ENCODE measurements around the gene GRIA3.
"Not testable (repeated sequence)": the region's sequence is repeated elsewhere in the genome, so short reads cannot be mapped to it uniquely, and the experiment has no call there.

Gene GRIA3

GRCh38 chrX:123272630-123273029, 88.6 kb downstream of the GRIA3 start:
- no peak for DNase-seq (ENCODE audit: low spot score)

DNA sequence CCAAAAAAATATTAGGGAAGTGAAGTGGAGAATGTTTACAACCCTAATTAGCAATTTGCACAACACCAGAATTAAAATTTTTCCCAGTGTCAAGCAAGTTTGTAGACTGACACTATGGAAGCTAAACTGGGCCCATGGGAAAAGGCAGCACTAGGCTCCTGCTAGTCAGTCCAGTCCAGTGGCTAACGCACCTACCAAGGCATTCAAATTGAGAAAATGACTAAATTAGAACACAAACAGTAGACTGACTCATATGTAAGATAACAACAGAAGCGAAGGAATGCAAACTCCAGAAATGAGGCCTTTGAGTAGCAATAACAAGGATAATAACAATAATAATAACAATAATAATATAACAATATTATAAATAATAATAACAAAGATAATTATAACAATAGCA, 90.7 kb downstream of the GRIA3 start:
- DNase-seq (ENCODE audit: low spot score), result no peak

DNA sequence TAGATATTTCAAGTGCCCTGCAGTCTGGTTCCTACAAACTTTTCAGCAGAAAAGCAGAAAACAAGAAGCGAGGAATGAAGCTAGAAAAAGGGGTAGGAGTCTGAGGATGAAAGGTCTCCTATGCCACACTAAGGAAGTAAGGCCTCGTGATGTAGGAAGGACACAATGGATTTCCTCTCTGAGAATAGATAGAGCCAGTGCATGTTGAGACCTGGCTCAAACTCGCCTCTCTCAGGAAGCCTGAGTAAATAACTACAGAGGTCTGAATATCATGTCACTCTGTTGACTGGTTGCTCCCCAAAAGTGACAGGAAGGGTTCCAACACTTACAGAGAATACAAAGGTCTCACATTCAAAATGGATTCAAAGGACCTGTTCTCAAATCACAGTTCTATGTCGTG, 93.3 kb downstream of the GRIA3 start:
- DNase-seq (ENCODE audit: low spot score), result no peak

GRCh38 chrX:123277821-123278220, 93.7 kb downstream of the GRIA3 start:
- no peak for DNase-seq (ENCODE audit: low spot score)

- no peak for DNase-seq (ENCODE audit: low spot score)
Observed at GRCh38 chrX:123282241-123282640, 98.2 kb downstream of the GRIA3 start.

- not testable (repeated sequence) for DNase-seq (ENCODE audit: low spot score)
Observed at GRCh38 chrX:123283407-123283806, 99.3 kb downstream of the GRIA3 start.

DNA sequence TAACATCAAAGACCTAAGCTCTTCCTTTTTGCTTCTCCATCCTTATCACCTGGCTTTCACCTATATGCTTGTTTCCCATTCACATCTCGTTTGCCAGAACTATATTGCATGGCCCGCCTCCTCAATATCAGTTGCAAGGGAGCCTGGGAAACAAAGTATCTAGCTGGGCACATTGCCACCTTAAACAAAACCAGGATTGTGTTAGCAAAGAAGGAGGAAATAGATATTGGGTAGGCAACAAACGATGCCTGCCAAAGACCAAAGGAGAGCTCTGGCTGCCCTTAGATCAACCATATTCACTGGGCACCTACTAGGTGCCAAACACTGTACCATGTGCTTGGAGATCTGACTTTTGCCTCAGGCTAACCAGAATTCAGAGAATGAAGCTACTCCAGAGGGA, 107.5 kb downstream of the GRIA3 start:
- DNase-seq (ENCODE audit: low spot score), result no peak

- DNase-seq (ENCODE audit: low spot score), result no peak
Observed at GRCh38 chrX:123298026-123298425, 113.9 kb downstream of the GRIA3 start.

DNA sequence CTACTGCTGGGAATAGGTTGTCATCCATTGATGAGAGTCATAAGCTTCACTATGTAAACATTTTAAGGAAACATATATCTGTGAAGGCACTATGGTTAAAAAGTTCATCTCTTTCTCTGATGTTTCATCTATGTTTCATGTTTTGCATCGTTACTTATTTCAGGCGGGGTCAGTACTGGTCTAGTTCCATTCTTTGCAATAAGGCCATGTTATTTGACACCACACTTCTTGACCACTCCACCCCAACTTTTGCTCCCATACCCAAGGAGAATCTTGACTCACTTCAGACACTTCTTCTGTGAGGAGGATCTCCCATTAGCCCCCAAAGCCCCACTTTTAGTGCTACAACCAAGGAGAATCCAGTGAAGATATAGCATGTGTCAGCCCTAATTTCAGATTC, 119.4 kb downstream of the GRIA3 start:
- DNase-seq (ENCODE audit: low spot score), result no peak

DNA sequence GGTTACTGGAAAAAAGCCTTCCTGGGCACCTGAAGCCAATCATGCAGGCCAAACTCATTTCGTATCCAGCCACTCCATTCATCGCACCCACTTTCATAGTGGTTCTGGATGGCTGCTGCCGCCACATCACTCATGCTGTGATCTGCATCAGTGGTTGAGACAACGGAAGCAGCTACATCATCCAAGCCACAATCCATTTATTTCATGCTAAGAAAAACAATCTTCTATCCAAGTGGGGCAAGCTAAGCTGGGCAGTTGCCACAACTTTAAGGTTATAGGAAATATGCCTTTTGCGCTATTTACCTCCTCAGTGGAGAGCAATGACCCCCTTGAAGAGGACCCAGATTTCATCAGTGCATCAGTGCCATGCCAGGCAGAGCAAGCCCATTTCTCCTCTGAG, 124.6 kb downstream of the GRIA3 start:
- no peak for DNase-seq (ENCODE audit: low spot score)

GRCh38 chrX:123310112-123310511, 126.0 kb downstream of the GRIA3 start:
- DNase-seq (ENCODE audit: low spot score), result no peak

- no peak for DNase-seq (ENCODE audit: low spot score)
Observed at GRCh38 chrX:123311486-123311885, 127.4 kb downstream of the GRIA3 start.

DNA sequence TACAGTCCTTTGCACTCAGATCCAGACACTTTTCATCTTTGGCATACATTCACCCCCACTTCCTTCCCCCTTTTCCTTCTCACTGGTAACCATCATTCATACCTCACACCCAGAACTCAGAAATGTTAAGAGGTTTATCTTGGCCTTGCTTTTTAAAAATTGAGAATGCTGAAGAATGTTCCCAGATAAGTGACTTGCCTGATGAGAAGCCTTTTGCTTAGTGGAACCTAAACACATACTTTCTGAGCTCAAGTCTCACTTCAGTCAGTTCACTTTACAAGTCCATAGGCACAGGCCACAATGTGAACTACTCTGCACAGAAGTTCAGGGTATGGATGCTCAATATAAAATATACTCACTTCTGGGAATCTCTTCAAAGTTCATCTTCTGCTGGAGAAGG, 129.4 kb downstream of the GRIA3 start:
- DNase-seq (ENCODE audit: low spot score), result no peak

DNA sequence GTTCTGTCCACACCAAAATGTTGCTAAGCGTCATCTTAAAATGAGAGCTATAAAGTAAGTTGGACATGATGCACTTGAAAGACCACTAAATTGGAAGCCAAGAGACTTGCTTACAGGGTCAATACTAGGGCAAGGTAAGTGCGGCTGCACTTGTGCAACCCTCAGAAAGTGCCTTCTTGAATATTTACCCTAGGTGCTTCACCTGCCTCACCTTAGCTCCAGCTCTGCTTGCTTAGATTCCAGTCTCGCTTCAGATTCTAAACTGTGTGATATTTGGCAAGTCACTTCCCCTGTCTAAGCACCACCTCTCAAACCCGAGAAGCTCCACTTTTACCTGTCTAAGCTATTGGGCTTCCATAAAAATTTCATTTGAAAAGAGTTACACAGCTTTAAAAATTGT, 136.5 kb downstream of the GRIA3 start:
- DNase-seq (ENCODE audit: low spot score), result no peak

GRCh38 chrX:123322536-123322935, 138.5 kb downstream of the GRIA3 start:
- no peak for DNase-seq (ENCODE audit: low spot score)

DNA sequence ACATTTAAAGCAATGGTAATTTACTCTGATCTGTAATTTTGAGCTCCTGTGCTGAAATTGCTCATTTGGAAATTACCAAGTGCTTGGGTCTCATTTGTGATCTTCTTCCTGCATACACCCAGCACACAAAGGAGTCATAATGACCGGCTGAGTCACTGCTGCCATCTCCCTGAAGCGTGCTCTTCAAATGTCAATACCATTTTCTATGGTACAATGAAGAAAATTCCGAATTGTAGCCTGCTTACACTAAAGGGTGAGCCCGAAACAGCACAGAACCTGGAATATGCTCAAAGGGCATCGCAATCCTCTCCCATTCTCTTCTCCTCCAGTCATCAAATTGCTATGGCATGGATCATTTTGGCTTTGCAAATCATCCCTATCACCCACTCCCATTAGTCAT, 140.5 kb downstream of the GRIA3 start:
- DNase-seq (ENCODE audit: low spot score), result no peak

DNA sequence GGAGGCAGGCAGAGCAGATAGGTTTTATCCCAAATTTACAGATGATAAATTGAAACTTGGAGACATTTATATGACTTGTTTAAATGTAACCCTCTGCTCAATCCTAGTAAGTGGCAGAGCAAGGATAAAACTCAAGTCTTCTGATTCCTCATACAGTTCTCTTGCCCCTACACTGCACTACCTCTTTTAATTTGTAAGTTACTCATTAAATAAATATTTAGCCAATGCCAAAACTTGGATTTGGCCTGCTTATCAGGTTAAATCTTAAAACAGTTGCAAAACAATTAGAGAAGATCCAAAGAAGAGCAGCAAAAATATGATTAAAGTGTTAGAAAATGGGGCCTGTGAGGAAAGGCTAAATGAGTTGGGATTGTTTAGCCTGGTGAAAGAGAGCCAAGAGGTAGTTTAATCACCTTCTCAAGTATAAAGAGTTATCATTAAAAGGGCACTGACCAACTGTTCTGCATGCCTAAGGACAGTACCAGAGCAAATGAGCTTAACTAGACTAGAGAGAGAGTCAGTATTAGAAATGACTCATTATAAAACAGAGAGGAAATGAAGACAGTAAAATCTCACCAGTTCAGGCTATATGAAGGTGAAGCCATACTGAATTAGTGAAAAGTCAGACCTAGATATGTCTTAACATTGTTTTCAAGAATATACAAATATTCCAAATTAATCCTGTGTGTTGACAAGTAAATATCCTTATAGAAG, 146.3 kb downstream of the GRIA3 start:
- DNase-seq (ENCODE audit: low spot score), result no peak

DNA sequence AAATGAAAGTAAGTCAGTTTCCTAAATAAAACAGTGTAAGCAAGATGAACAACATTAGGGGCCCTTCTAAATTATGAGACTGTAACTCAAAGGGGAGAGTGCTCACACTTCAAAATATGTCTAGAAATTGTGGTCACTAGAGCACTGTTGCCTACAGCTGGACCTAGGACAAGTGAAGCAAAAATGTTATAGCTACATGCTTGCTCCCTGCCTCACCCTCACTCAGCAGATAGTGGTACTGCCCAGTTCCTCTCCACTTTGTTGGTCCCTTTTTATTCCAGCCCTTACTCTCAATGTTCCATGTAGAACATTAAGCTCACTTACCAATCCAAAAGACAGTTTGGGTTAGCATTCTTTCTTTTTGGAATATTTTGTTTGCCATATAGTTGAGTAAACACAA, 147.3 kb downstream of the GRIA3 start:
- DNase-seq (ENCODE audit: low spot score), result no peak

DNA sequence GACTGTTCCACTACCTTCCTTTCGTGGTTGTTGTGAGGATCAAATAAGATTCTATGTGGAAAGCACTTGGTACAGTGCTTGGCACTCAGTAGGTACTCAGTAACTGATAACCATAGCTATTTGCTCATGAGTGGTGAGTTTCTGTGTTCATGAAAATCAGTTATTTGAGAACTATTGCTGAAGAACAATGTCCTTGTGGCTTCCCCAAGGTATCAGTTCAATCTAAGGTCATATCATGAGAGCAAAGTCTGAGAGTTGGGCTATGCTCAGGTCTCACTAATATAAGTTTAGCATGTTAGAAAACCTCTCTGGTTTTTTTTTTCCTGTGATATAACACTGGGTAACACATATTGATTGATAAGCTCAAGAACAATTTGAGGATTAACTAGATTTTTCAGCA, 147.8 kb downstream of the GRIA3 start:
- no peak for DNase-seq (ENCODE audit: low spot score)

DNA sequence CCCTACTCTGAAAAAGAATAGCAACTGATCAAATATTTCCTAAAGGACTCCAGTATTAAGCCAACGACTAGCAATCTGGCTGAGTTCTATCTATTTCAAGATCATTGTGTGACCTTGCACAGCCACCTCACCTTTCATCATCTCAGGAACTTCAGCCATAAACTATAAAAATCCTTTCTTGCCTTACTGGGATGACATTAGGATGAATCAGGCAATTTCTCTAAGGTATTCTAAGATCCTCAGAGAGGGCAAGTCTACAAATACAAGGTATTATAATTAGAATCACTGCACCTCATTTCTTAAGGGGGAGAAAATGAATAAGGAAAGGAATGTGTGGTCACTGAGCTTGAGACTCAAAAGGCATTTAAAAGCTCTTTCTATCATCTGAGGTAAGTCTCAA, 152.6 kb downstream of the GRIA3 start:
- DNase-seq (ENCODE audit: low spot score), result no peak

DNA sequence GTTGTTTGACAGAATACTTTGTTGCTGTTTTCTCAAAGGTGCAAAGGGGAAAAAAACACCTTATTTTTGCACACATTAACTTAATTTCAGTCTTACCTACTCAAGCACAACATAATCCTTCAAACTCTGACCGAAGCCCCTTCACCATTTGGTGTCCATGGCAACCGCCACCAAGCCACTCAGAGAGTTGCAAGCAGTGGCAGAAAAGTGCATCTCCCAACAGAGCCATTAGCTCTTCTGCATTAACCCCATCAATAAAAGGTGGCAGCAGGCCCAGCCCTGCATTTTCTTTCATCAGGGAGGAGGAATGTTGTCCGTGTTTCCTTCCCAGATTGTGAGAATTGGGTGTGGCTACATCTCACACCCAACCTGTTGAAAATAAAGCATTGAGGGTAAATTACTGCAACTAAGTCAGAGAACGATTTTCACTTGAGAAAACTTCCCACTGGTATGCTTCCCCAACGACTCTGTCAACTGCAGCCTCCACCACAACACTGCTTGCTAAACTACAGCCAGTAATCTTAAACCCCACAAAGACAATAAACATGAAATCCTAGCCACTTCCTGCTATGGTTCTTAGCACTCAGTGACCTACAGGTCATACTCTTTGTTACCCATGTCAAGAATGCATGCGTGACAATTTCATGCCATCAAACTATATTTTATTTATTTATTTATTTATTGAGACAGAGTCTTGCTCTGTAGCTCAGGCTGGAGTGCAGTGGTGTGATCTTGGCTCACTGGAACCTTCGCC, 154.0 kb downstream of the GRIA3 start:
- no peak for DNase-seq (ENCODE audit: low spot score)

GRCh38 chrX:123339221-123339905, 155.3 kb downstream of the GRIA3 start:
- DNase-seq (ENCODE audit: low spot score), result no peak

GRCh38 chrX:123340696-123341095, 156.6 kb downstream of the GRIA3 start:
- no peak for DNase-seq (ENCODE audit: low spot score)
